ENCODE results near the gene RGSL1.
"Not testable (repeated sequence)": the region's sequence is repeated elsewhere in the genome, so short reads cannot be mapped to it uniquely, and the experiment has no call there.

The RGSL1 gene

DNA sequence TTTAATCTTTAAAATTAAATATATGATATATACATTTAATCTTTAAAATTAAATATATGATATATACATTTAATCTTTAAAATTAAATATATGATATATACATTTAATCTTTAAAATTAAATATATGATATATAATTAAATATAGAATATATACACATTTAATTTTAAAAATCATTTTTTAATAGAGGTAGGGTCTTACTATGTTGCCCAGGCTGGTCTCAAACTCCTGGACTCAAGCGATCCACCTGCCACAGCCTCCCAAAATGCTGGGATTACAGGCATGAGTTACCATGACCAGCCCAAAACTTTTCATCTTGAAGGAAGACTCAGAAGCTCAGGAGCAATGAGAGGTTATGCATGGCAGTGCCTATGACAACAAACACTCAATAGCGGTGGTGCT, 2.8 kb upstream of the RGSL1 start:
- not testable (repeated sequence) for DNase-seq

DNA sequence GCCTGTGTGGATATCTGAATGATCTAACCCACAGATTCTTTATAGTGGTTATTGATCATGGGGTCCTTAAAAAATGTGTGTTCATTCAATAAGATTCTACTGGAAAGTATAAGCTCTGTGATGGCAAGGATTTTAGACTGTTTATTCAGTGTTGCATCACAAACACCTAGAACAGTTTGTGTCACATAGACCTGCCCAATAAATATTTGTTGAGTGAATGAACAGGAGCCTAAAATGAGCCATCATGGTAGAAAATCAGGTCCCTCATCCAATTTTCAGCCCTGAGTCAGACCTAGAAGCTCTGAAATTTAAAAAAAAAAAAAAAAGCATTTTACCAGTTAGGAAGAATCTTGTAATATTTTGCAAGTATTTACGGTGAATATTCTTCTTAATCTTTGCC, 2.3 kb upstream of the RGSL1 start:
- no peak for DNase-seq

DNA sequence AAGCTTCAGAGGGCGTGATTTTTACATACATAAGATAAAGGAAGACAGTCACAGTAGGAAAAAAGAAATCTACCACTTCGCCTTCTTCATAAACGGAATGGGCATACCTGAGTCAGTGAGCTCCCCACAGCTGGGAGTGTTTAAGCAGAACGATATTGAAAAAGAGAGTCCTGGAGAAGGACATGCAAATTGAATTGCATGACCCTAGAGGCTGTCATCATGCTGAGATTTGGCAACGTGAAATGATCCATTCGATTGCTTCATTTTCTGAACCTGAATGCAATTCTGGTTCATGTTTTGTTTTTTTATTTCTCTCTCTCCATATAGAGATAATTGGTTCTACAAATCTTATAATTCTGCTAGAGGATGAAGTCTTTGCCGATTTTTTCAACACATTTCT, 3.7 kb downstream of the RGSL1 start:
- DNase-seq = no peak

DNA sequence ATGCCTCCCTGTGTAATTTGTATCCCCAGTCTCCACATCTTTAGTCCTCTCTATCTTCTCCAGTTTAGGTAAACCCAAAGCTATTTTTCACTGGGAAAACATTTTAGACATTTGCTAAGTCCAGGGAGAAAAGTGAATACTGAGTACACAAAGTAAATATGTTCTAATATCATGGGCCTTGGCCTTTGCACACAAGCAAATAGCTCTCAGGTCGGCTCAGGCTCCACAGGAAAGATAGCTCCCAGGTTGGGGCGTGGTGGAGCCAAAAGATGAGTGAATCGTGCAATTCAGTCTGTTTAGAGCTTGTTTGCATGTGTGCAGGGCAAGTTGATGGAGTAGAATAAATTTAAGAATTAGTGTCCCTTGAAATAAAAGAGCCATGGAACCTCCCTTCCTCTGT, 7.9 kb downstream of the RGSL1 start:
- DNase-seq = no peak

DNA sequence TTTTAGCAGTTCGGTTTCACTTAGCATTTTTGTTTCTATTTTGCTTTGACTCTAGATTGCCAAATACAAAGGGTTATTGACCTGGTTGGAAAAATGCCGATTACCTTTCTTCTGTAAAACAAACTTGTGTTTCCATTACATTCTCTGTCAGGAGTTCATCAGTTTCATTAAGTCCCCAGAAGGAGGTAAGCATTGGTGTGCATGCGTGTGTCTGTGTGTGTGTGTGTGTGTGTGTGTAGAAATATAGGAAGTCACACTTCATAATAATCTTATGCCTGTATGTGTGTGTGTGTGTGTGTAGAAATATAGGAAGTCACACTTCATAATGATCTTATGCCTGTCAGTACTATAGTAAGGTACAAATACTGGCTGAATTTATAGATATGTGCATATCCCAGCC, 10.0 kb downstream of the RGSL1 start:
- DNase-seq = no peak

DNA sequence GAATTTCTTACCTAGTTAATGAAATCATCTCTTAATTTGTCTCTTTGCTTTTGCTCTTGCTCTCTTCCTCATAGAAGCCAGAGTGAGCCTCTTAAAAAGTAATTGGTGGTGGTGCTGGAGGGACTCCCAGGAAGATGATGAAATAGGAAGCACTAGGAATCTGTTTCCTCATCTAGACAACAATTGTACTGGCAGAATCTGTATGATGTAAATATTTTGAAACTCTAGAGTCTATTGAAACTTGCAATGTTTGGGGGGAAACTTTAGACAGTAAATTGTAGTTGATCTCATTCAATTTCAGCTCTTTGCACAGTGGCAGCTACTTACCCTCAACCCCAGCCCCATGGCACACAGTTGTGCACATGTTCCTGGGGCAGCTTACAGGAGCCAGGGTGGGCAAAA, 10.6 kb downstream of the RGSL1 start:
- no peak for DNase-seq

DNA sequence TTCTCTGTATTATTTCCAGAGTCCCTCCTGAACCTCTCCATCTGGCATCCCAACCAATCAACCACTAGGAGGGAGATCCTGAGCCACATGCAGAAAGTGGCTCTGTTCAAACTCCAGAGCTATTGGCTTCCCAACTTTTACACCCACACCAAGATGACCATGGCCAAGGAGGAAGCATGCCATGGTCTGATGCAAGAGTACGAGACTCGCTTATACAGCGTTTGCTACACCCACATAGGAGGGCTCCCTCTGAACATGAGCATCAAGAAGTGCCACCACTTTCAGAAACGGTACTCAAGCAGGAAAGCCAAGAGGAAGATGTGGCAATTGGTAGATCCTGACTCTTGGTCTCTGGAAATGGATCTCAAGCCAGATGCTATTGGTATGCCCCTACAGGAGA, 23.6 kb downstream of the RGSL1 start:
- no peak for DNase-seq

DNA sequence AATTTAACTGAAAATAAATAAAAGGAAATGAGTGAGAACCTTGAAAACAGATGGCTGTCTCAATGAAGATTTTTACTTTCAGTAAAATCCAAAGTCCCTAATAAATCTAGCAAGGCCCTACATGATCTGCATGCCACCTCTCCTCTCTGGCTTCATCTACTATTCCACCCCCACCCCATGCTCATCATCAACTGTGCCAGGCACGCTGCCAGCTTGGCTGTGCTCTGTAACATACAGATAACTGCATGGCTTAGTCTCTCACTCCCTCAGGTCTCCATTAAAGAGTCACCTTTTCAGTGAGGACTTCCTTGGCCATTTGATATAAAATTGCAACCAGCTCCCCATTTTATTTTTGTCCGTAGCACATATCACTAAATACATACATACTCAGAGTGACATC, 26.7 kb downstream of the RGSL1 start:
- no peak for DNase-seq

DNA sequence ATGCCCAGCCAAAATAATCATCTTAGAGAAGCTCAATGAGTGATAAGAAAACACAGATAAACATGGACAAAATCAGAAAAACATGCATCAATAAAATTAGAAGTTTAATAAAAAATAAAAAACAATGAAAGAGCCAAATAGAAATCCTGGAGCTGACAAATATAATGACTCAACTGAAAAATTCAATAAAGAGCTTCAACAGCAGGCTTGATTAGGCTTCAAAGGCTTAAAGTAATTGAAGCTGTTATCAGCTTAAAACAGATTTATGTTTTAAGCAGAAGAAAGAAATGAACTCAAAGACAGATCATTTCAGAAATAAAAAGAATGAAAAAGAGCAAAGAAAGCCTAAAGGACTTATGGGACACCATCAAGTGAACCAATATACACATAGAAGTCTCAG, 28.3 kb downstream of the RGSL1 start:
- no peak for DNase-seq

DNA sequence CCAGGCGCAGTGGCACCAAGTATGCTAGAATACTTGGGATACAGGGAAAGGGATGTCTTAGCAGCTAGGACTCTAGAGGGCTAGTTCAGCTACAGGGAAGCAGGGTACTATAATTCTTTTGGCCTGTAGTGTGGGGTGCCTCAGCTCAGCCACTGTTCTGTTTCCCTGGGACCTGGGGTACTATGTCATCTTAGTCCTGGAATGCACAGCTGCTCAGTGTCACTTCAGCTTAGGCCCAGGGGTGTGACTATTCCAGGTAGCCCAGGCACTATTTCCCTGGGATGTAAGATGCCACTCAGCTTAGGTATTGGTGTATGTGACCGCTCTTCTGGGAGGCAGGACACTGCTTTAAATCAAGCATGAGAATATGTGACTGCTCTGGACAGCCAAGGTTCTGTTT, 34.1 kb downstream of the RGSL1 start:
- DNase-seq = no peak

DNA sequence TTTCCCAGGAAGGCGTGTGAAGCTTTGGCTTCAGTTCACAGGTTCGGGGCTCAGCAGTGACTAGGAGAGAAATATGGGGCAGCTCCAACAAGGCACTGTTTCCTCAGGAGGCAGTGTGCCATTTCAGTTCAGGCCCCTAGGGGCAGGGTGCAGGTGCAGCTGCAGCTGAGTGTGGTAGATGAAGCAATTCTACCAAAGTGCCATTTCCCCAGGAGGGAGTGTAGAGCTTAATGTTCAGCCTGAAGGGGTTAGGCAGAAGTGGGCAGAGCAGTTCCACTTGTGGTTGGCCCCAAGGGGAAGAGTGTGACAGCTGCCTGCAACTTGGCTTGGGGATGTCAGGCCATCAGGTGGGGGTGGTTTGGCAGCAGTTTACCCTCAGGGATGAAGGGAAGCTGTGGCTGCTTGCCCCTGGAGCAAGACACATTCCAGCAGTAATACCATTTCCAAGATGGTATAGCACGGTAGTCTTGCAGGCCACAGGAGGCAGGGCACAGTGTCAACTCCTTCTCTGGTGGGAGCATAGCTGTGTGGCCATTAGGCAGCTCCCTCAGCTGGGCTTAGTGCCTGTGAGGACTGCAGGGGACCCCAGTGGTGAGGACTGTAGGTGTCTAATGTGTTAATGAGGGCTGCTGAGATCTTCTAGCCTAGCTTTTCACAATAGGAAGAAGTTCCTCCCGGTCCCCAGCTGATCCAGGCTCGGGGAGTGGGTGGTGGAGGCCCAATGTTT, 34.7 kb downstream of the RGSL1 start:
- DNase-seq = peak; percentile 21

DNA sequence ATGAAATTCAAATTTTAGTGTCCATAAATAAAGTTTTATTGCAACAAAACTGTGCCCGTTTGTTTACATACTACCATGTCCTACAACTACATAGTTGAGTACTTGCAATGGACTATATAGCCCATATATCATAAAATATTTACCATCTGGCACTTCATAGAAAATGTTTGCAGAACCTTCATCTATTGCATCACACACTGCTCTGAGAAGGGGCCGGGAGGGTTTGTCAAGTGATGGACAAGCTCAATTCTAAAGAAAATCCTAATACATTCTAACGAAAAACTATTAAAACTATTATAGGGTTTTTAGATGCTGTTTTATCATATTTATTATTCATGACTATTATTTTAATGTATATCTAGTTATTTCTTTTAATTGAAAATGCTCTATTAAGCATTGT, 35.9 kb downstream of the RGSL1 start:
- no peak for DNase-seq

DNA sequence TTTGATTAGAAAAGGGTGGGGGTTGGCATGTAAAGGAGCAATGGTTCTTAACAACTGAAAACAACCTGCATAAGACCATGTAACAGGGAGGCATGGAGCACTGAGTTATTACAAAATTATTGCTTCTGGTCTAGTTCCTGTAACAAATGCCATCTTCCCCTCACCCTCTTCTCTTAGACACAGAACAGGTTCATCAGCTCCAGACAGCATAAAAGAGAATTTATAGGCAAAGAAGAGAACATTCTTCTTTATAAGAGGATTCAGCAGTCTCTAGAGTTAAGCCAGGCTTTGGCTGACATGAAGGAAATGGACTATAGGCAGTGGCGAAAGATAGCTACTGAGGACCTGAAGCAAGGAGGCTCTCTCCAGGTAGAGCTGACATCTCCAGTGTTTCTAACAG, 38.9 kb downstream of the RGSL1 start:
- DNase-seq = no peak

DNA sequence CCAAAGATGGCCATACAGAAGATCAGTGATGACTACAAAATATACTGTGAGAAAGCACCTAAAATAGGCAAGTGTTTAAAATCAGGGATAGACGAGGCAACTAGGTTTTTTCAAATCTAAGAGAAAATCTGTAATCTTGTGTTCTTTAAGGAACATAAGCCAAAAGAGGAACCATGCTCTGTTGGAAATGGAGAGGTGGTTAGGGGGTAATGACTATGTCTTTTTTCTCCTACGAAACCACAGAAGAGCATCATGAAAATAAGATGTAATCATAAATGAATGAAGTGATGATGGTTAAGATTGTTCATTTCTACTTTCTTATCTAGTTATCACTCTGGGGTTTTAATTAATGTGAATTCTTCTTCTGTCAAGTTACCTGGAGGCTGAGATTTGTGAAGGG, 43.1 kb downstream of the RGSL1 start:
- no peak for DNase-seq

DNA sequence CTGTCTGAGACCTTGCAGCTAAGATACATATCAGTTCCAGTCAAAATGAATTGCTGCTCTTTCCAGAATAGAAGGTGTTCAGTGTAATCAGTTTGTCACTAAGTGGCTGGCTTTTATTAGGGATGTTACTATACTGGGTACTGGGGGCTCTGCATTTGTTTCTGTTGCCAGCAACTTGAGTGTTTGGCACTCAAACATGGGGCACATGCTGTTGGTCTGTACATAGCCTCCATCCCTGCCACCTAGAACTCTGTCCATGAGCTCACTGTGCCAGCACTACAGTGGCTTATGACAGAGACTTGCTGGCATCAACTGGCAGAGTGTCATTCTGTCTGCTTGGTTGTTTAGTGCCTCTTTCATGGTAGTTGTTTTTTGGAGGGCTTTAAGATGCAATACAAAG, 45.1 kb downstream of the RGSL1 start:
- DNase-seq = no peak

DNA sequence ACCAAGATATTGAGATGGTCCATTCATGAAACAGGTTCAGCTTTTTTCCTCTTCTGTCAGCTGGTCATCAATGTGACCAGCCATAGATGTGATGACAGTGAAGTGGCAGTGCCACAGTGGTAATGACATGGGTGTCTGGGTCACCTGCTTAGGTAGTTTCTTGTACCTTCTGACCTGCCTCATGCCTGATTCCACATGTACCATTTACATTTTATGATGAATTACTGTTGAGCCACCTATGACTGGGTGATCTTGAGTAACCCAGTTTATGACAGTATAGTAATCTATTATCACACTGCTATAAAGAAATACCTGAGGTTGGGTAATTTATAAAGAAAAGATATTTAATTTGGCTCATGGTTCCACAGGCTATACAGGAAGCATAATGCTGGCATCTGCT, 45.7 kb downstream of the RGSL1 start:
- DNase-seq = no peak

DNA sequence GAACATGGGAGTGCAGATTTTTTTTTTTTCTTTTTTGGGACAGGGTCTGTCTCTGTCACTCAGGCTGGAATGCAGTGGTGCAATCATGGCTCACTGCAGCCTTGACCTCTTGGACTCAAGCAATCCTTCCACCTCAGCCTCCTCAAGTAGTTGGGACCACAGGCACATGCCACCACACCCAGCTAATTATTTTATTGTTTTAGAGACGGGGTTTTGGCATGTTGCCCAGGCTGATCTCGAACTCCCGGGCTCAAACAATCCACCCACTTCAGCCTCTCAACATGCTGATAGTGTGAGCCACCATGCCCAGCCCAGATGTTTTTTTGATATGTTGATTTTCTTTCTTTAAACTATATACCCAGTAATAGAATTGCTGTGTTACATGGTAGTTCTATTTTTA, 57.7 kb downstream of the RGSL1 start:
- no peak for DNase-seq

DNA sequence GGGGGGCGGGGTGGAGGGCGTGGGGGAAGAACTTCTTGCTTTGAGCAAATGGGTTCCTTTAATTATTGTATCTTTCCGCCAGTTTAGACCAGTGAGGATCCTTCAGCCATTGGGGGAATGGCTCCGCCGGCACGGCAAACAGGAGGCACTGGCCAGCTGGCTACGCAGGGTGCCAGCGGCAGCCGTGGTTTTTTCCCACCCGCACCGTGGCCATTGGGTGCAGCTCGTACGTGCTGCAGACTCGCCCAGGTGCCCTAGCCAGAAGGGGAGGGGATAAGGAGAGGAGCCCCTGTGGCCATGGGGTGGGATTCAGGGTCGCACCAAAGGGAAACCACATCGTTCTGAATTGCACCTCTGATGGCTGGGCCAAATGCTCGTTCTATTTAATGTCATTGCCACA, 65.6 kb downstream of the RGSL1 start:
- no peak for DNase-seq

DNA sequence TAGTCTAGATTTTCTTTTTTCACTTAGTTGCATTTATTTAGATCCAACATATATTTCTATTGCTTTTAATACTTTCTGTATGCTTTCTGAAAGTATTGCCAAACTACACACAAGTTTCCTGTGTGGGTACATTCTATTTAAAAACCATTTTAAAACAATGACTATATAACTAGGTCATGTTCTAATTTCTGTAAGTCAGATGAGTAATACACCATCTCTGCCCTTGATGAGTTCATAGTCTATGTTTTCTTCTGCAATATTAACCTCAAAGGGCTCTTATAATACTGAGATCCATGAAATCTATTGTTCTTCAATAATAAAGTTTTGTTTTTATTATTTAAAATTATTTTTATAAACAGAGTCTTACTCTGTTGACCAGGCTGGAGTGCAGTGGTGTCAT, 70.8 kb downstream of the RGSL1 start:
- no peak for DNase-seq

DNA sequence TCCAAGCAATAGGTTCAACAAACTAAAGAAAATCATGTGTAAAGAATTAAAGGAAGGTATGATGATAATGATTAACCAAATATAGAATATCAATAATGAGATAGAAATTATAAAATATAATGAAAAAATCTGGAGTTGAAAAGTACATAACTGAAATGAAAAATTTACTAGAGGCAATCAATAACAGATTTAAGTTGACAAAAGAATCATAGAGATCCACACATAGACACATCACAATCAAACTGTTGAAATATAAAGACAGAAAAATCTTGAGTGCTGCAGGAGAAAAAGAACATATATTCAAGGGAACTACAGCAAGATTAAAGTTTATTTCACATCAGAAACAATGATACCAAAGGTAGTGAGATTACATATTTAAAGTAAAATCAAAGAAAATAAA, 75.4 kb downstream of the RGSL1 start:
- DNase-seq = no peak

DNA sequence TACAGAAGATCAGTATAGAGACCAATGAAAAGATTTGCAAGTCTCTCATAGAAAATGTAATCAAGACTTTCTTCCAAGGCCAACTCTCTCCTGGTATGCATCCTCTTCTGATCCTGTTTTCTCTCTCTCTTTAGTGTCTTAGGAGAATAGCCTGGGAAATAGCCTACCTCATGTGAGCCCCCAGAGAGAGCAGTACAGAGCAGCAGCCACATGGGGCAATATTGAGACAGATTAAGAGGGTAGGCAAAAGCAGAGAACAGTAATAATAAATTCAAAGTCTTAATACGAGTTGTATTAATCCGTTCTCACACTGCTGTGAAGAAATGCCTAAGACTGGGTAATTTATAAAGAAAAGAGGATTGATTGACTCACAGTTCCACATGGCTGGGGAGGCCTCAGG, 77.7 kb downstream of the RGSL1 start:
- no peak for DNase-seq

DNA sequence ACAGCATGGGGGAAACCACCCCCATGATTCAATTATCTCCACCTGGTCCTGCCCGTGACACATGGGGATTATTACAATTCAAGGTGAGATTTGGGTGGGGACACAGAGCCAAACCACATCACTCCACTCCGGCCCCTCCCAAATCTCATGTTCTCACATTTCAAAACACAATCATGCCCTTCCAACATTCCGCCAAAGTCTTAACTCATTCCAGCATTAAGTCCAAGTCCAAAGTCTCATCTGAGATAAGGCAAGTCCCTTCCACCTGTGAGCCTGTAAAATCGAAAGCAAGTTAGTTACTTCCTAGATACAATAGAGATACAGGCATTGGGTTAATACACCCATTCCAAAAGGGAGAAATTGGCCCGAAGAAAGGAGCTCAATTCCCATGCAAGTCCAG, 78.3 kb downstream of the RGSL1 start:
- DNase-seq = not testable (repeated sequence)

DNA sequence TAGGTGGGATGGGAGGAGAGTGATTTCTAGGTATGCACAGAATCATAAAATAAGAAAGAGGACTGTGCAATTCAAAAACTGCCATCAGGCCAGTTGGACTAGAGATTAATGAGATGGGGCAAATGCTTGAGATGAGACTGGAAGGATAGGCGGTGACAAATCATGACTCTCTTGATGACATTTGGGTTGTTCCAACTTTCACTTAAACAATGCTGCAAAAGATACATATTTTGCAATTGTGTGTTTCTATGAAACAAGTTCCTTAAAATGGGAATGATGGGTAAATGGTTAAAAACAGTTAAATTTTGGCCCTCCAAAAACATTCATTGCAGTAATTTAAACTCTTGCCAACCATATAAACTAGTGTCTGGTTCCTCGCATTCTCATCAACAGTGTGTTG, 84.0 kb downstream of the RGSL1 start:
- DNase-seq = no peak

DNA sequence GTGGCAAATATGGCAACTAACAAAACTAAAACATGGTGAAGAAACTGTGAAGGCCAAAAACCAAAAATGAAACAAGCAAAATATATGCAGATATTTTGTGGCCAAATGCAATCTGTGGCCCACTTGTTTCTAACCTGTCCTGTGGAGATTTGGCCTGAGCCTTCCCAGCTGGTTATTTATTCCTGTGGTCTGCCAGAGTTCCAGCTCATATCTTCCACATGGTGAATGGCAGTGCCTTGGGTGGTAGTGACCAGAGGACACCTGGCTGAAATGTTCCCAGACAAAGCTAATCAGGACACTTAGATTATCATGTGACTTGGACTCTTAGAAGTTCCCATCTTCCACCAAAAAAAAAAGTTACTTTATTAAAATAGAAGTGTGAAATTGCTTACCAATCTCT, 99.4 kb downstream of the RGSL1 start:
- DNase-seq = no peak

DNA sequence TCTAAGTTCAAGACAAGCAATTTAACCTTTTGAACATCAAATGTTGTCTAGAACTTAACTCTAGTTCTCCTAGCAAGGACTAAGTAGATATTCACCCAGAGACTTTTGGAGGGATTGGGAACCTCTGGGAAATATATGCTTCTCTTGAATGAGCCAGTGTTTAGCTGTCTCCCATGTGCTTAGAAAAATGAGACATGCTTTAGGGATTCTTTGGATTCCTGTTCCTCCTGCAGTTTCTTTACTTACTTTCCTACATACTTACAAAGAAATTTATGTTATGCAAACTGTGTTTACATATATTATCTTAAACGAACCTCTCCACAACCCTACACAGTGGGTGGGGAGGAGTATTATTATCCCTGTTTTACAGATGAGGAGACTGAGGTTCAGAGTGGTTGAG, 99.9 kb downstream of the RGSL1 start:
- DNase-seq = no peak

DNA sequence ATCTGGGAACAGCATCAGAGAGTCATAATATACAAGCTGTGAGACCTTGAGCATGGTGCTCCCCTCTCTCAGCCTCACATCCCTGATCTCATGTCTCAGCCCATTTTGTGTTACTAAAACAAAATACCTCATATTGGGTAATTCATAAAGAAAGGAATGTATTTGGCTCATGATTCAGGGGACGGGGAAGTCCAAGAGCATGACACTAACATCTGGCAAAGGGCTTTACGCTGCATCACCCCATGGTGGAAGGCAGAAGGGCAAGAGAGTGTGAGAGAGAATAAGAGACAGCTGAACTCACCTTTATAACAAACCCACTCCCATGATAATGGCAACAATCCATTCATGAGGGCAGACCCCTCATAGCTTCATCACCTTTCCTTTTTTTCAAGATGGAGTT, 102.6 kb downstream of the RGSL1 start:
- DNase-seq = no peak
